CD4-positive, alpha-beta T cell treated with Interleukin-21 for 1 hour (primary cell): Measurements from ENCODE around the gene DYRK1A.

Source experiments
- DNase-seq: peaks from one replicate; pipeline ENCODE4 v3.0.0-alpha.2; 2020

The DYRK1A gene

DNA sequence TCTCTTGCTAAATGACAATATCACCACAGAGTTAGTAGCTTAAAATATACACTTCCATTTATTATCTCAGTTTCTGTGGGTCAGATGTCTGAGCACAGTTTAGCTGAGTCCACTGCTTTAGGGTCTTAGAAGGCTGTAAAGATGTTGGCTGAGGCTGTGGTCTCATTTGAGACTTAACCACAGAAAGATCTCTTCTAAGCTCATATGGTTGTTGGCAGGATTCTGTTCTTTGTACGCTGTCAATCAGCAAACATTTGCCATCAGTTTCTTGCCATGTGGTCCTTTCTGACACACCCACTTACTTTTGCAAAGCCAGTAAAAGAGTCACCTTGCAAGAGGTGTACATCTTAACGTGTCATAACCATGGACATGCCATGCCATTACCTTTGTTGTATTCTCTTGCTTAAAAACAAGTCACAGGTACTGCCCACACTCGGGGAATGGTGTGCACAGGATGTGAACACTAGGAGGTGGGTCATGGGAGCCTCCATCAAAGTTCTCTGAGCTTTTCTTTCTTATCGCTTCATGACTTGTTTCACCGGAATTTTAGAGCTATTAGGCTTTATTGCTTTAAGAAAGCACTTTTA is 18.7 kb downstream of the DYRK1A start:
- DNase-seq = no peak

DNA sequence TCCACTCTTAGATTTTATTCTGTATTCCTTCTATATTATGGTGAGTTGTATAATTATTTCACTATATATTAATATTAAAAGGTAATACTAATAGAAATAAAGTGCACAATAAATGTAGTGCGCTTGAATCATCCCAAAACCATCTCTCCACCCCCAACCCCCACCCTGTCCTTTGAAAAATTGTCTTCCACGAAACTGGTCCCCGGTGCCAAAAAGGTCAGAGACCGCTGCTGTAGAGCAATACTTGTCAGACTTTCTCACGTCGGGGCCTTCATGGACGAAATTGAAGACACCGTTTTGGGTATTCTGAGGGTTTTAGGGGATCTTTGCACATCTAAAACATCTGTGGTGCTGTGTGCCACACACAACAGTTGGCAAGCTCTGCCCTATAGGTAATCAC is 19.6 kb downstream of the DYRK1A start:
- DNase-seq = no peak

DNA sequence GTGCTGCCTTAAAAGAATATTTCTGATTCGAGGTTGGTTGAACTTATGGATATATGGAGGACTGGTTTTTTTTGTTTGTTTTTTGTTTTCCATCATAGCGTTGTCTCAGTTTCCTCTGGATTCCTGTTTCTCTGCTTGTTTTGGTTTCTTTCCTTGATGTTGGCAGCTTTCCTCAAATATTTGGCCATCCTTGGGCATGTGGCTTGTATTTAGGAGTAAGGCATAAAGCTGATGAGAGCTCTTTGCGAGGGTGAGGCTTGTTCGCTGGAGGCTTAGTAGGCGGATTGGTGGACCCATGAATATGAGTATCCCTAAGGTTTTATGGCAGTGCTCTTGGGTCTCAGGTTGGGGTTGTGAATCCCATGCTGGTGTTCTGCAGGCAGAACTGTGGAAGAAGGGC is 22.9 kb downstream of the DYRK1A start:
- DNase-seq = no peak

DNA sequence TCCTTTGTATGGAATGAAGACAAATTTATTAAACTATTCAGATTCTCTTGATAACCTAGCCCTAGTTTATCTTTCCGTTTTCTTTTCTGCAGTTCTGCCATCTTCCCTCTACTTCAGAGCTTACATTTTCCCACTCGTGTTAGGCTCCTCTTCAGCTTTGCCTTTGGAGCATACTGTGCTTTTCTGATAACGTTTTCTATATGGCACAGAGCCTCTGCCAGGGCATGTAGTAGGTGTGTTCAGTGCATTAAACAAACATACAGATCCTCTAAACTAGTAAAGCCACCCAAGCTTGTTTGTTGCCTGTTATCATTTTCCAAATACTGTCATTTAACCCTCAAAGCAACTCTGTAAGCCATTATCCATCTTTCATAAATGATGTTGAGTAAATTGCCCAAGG is 25.1 kb downstream of the DYRK1A start:
- no peak for DNase-seq

GRCh38 chr21:37392441-37392840 is 25.9 kb downstream of the DYRK1A start:
- DNase-seq = no peak

DNA sequence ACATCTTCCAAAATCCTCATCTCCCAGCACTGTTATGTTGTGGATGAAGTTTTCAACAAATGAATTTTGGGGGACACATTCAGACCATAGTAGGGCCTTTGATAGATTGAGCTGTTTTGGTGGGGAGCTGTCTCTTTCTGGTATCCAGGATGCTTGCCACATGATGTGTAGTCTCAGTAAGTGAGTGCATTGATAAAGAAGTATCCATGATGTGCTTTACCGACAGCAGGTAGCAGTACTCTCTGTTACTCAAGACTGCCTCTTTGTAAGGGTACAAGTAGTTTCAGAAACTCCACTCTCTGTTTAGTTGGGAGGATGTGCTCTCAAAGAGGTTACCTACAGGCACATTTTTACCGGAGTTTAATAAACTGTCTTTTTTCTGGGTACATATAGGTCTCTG is 26.5 kb downstream of the DYRK1A start:
- no peak for DNase-seq

DNA sequence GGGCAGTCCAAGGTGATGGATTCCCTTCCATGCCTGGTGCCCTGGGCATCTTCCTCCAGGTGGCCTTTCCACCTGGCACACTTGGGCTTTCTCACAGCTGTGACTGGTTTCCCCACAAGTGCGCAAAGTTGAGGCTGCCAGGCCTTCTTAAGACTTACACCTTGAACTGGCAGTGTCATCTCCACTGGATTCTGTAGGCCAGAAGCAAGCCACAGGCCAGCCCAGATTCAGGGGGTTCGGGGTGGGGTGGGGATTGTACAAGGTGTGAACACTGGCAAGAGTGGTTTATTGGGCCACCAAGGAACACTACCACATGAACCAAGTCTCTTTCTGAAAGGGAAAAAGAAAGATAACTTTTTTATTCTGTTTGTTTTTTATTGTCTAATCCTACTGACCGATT is 27.2 kb downstream of the DYRK1A start:
- DNase-seq = no peak

- no peak for DNase-seq
These were observed 29.4 kb downstream of the DYRK1A start for GRCh38 chr21:37395961-37396360.

DNA sequence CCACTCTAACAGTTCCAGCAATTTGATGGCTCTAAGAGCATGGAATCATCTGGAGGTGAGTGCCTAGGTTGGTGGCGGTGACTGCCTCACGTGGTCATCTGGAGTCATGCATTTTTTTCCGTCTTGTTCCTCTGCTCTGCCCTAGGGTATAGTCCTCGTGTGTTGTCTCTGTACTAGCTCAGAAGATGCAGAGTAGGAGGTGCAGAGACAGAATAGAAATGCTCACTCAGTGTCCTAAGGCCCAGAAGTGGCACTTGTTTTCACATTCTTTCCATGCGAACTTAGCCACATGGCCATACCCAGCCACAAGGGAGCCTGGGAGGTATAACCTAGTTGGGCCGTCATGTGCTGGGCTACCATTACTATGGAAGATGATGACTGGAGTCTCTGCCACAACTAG is 30.3 kb downstream of the DYRK1A start:
- DNase-seq = no peak

- DNase-seq = peak; percentile 28
These were observed 32.1 kb downstream of the DYRK1A start for GRCh38 chr21:37398697-37399096.

DNA sequence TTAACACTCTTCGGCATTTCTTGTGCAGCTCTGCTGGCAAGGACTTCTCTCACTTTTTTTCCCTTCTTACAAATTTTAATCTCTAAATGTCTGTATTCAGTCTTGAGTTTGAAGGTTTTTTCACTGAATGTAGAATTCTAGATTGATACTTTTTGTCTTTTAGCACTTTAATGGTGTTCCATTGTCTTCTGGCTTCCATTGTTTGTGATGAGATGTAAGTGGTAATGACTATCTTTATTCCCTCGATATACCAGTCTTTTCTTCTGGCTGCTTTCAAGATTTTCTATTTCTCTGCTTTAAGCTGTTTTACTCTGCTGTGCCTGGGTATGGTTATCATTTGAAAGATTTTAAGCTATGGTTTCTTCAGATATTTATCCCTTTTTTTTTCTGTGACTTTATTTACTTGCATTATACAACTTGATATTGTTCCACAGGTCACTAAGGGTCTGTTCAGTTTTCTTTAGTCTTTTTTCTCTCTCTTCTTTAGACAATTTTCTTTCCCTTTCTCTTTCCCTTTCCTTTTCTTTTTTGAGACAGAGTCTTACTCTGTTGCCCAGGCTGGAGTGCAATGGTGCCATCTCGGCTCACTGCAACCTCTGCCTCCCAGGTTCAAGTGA is 35.8 kb downstream of the DYRK1A start:
- no peak for DNase-seq

GRCh38 chr21:37405629-37406028 is 39.1 kb downstream of the DYRK1A start:
- DNase-seq = no peak

DNA sequence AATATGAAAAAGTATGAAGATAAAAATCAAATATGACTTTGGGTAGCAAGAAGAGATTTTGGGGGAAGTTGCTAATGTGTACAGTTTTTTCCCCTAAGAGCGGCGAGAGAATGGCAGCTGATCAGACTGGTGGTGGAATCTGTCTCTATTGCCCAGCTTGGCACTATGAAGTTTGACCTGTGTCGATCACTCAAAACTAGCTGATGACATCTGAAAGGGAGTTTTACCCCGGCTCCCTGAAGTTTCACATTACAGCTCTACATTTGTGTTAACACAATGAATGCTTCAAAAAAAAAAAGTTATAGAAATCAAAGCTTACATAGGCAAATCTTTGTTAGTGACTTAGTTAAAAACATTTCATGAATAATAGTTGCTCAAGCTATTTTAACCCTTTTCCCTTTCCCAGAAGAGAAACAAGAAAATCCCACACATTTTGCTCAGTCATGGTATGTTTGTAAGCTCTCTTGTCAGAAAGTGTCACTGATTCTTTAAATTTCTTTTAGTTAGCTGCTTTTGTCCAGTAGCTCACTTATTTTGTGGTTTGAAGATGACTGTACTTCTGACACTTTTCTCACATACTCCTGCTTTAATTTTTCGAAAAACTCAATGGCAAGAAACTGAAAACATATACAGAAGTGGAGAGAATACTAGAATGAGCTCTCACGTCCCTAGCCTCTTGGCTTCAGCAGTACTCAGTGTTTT is 41.3 kb downstream of the DYRK1A start:
- no peak for DNase-seq

- DNase-seq = no peak
These were observed 42.1 kb downstream of the DYRK1A start for GRCh38 chr21:37408464-37409193.

GRCh38 chr21:37410639-37411038 is 44.1 kb downstream of the DYRK1A start:
- DNase-seq = no peak

- DNase-seq = no peak
These were observed 46.2 kb downstream of the DYRK1A start for GRCh38 chr21:37412603-37413360.

DNA sequence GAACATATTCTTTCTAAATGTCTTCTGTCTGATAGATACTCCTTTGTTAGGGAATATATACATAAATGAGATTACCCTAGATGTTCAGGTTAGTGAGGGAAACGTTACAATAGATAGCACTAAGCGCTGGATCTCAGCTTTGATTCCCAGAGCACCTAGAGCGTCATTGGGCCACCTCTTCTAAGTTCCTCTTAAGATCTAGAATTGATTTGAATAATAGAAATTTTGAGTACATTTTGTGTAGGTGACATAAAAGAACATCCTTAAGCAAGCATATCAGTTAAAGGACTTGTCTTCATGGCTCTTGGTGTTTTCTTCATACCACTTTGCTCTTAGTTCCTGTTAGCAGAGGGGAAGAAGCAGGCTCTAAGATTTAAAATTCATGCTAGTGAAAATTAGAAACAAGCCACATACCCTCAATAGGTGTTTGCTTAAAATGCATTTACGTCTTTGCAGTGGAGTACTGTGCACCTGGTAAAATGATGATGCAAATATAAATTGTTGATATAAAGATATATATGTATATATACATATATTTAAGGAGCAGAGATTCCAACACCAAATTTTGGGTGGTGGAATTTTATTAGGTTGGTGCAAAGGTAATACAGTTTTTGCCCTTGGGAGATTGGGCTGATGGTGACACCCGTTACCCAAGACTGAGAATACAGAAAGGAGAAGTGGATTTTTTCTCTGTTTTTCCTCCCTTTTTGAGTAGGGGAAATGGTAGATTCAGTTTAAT is 47.1 kb downstream of the DYRK1A start:
- no peak for DNase-seq

- DNase-seq = no peak
These were observed 48.0 kb downstream of the DYRK1A start for GRCh38 chr21:37414292-37415253.

DNA sequence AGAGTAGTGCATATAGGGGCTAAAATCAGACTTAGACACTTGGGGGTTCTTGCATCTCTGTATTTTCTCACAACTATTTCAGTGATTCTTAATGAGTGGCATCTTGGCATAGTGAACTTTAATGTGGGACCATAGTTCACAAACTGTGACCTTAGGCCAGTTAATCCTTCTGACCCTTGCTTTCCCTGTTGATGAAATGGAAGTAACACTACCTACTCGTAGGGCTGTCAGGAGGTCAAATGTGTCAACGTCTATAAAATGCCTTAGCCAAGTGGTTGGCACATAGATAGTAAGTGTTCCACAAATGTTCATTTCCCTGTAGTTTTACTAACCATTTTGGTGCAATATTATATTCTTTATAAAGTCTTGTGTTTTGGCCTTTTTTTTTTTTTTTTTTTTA is 49.4 kb downstream of the DYRK1A start:
- no peak for DNase-seq

GRCh38 chr21:37416914-37417313 is 50.3 kb downstream of the DYRK1A start:
- DNase-seq = no peak

DNA sequence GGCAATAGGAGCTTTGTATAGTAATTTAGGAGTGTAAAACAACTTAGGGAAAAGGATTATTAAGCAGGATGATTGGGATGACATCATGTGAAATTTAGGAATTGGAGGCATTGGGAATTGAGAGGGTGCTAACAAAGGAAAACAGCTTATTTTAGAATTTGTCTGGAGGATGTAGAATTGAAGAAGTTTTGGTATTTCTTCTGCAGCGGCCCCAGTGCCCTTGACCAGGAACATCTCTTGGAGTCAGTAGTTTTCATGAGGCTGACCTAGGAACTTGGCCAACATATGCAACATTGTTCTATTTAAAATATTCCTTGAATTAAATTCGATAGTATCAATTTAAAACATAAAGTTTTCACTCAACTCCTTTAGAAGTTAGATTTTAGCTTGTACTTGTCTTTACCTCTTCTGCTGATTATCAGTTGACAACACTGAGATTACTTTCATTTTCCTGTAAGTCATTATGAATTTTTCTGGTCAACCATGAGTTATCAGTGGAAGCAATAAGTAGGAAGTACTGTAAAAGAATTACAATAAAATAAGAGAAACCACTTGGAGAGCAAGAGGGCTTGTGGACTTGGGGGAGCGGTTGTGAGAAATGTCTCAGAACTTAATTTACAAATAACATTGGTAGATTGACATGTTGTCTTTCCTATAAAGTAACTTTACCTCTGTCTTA is 52.8 kb downstream of the DYRK1A start:
- no peak for DNase-seq
